WTC11 (cell line): ENCODE measurements around the gene PTPRG. TPM values are rescaled to one million over a fixed set of nuclear protein-coding genes. Genes with fewer than 3 reads are reported as not detected.

Experiments
- ATAC-seq: fragments of 200-7000 bp; cut with Tn5 transposase; 2 replicates; pipeline ENCODE4 v1.10.0; 2021; ENCODE audit warnings: mild to moderate bottlenecking, moderate library complexity
- CTCF ChIA-PET: fragments of 300-600 bp; sonication (Branson Sonifier 250); formaldehyde crosslinking; loops from one replicate; lab custom pipeline; 2021; ENCODE audit warnings: antibody characterized with exemption; lab: Charles Lee
- POLR2A ChIA-PET: fragments of 350-600 bp; sonication (Branson Sonifier 250); formaldehyde crosslinking; loops from one replicate; lab custom pipeline; 2021; ENCODE audit warnings: antibody characterized with exemption; lab: Charles Lee
- DNase-seq: peaks from one replicate; pipeline ENCODE4 v3.0.0; 2021; ENCODE audit warnings: low spot score
- H3K27ac Mint-ChIP-seq: 2 replicates; pipeline ENCODE4 v1.8.0; 2021; ENCODE audit warnings: mixed read lengths
- H3K27me3 Mint-ChIP-seq: 2 replicates; pipeline ENCODE4 v1.8.0; 2021; ENCODE audit warnings: low read depth, mild to moderate bottlenecking, moderate library complexity, mixed read lengths
- H3K36me3 Mint-ChIP-seq: 2 replicates; pipeline ENCODE4 v1.8.0; 2021; ENCODE audit warnings: mixed read lengths
- H3K4me1 Mint-ChIP-seq: 2 replicates; pipeline ENCODE4 v1.8.0; 2022; ENCODE audit warnings: mixed read lengths
- H3K4me3 Mint-ChIP-seq: 2 replicates; pipeline ENCODE4 v1.8.0; 2021; ENCODE audit warnings: mild to moderate bottlenecking, moderate library complexity, mixed read lengths
- H3K9me3 Mint-ChIP-seq: 2 replicates; pipeline ENCODE4 v1.8.0; 2021; ENCODE audit warnings: mixed read lengths
- AFF4 ChIP-seq: sonication (generic); formaldehyde crosslinking; IDR thresholded peaks from 2 replicates; pipeline ENCODE4 v1.8.1; 2023; ENCODE audit warnings: mild to moderate bottlenecking, missing genetic modification reagents, borderline replicate concordance
- ATF1 ChIP-seq: sonication (generic); formaldehyde crosslinking; IDR thresholded peaks from 2 replicates; pipeline ENCODE4 v1.8.1; 2023; ENCODE audit warnings: mild to moderate bottlenecking, moderate library complexity, missing genetic modification reagents
- CDX4 ChIP-seq: fragments of 250-450 bp; sonication (Bioruptor Pico); IDR thresholded peaks from 2 replicates; pipeline ENCODE4 v1.9.0; 2021; ENCODE audit warnings: moderate library complexity, mild to moderate bottlenecking, inconsistent platforms, borderline replicate concordance
- CREB1 ChIP-seq: sonication (generic); formaldehyde crosslinking; IDR thresholded peaks from 2 replicates; pipeline ENCODE4 v1.8.0; 2023; ENCODE audit warnings: mild to moderate bottlenecking, missing genetic modification reagents
- E2F5 ChIP-seq: sonication (generic); formaldehyde crosslinking; IDR thresholded peaks from 2 replicates; pipeline ENCODE4 v1.8.1; 2022; ENCODE audit warnings: mild to moderate bottlenecking, moderate library complexity, missing genetic modification reagents
- JUN ChIP-seq: sonication (generic); formaldehyde crosslinking; IDR thresholded peaks from 2 replicates; pipeline ENCODE4 v1.8.0; 2023; ENCODE audit warnings: mild to moderate bottlenecking, missing genetic modification reagents
- MAX ChIP-seq: sonication (generic); formaldehyde crosslinking; IDR thresholded peaks from 2 replicates; pipeline ENCODE4 v1.8.0; 2022; ENCODE audit warnings: mild to moderate bottlenecking, missing genetic modification reagents
- NFE2L1 ChIP-seq: sonication (generic); formaldehyde crosslinking; IDR thresholded peaks from 2 replicates; pipeline ENCODE4 v1.8.1; 2023; ENCODE audit warnings: missing genetic modification reagents
- NR2C2 ChIP-seq: sonication (generic); formaldehyde crosslinking; IDR thresholded peaks from 2 replicates; pipeline ENCODE4 v1.8.0; 2022; ENCODE audit warnings: mild to moderate bottlenecking, missing genetic modification reagents
- PRRX2 ChIP-seq: fragments of 250-450 bp; sonication (Bioruptor Pico); IDR thresholded peaks from 2 replicates; pipeline ENCODE4 v1.8.0; 2021; ENCODE audit warnings: mild to moderate bottlenecking
- RORB ChIP-seq: fragments of 250-450 bp; sonication (Bioruptor Pico); IDR thresholded peaks from 2 replicates; pipeline ENCODE4 v1.9.0; 2021; ENCODE audit warnings: mild to moderate bottlenecking
- SOX15 ChIP-seq: fragments of 250-450 bp; sonication (Bioruptor Pico); IDR thresholded peaks from 2 replicates; pipeline ENCODE4 v1.9.0; 2021; ENCODE audit warnings: mild to moderate bottlenecking
- TP53 ChIP-seq: sonication (generic); formaldehyde crosslinking; IDR thresholded peaks from 2 replicates; pipeline ENCODE4 v1.8.1; 2023; ENCODE audit warnings: mild to moderate bottlenecking, missing genetic modification reagents
- ZNF138 ChIP-seq: sonication (generic); formaldehyde crosslinking; conservative IDR thresholded peaks from 2 replicates; pipeline ENCODE4 v1.8.1; 2022; ENCODE audit warnings: mild to moderate bottlenecking, moderate library complexity, missing genetic modification reagents
- ZNF281 ChIP-seq: sonication (generic); formaldehyde crosslinking; IDR thresholded peaks from 2 replicates; pipeline ENCODE4 v1.8.0; 2023; ENCODE audit warnings: mild to moderate bottlenecking, missing genetic modification reagents
- ZNF396 ChIP-seq: fragments of 250-450 bp; sonication (Bioruptor Pico); IDR thresholded peaks from 2 replicates; pipeline ENCODE4 v1.8.0; 2021; ENCODE audit warnings: mild to moderate bottlenecking, moderate library complexity, borderline replicate concordance
- ZNF416 ChIP-seq: fragments of 250-450 bp; sonication (Bioruptor Pico); IDR thresholded peaks from 2 replicates; pipeline ENCODE4 v1.9.0; 2021; ENCODE audit warnings: mild to moderate bottlenecking, inconsistent platforms
- ZSCAN18 ChIP-seq: fragments of 250-450 bp; sonication (Bioruptor Pico); IDR thresholded peaks from 2 replicates; pipeline ENCODE4 v2.1.2; 2022; ENCODE audit warnings: mild to moderate bottlenecking, moderate library complexity
- total RNA-seq: library from RNA; stranded (reverse); gene quantifications from 3 replicates; pipeline ENCODE4 v1.2.3, GENCODE V29; 2021

Gene PTPRG
- total RNA-seq, 1 experiment from 2014 or later = 106 TPM

- peak overlapping the region; percentile 61; the same call in 1 of the 2 replicates for H3K27ac Mint-ChIP-seq
- ATAC-seq = no peak
- TF ChIP-seq JUN (CRISPR knock-in tag) (no peak), PRRX2 (CRISPR knock-in tag) (no peak), TP53 (CRISPR knock-in tag) (no peak), ZNF416 (CRISPR knock-in tag) (no peak), ZSCAN18 (CRISPR knock-in tag) (no peak), E2F5 (CRISPR knock-in tag) (no peak), MAX (CRISPR knock-in tag) (no peak), SOX15 (CRISPR knock-in tag) (no peak), NR2C2 (no peak), ZNF138 (CRISPR knock-in tag) (no peak), AFF4 (no peak), ZNF281 (CRISPR knock-in tag) (no peak), RORB (CRISPR knock-in tag) (no peak), ATF1 (no peak), CDX4 (CRISPR knock-in tag) (no peak), ZNF396 (CRISPR knock-in tag) (no peak), CREB1 (CRISPR knock-in tag) (no peak), NFE2L1 (CRISPR knock-in tag) (no peak)
- DNase-seq = no peak
- ChIA-PET POLR2A (no interaction called here), CTCF (no interaction called here)
- H3K4me1 Mint-ChIP-seq = peaks cover 18% of the 10 kb centered on the region
- no peaks in the 10 kb centered on the region for H3K9me3 Mint-ChIP-seq
- no peaks in the 10 kb centered on the region for H3K27me3 Mint-ChIP-seq
- H3K36me3 Mint-ChIP-seq = peaks cover 29% of the 10 kb centered on the region
- H3K4me3 Mint-ChIP-seq = no peak overlapping the region
Observed at GRCh38 chr3:62226601-62227339, 665.4 kb downstream of the PTPRG start.
